DMS153 (cell line): Measurements from ENCODE around the gene CAPN13.

Experiments
- DNase-seq: peaks from one replicate; lab custom pipeline; 2025; lab: John Stamatoyannopoulos, UW

Gene CAPN13

DNA sequence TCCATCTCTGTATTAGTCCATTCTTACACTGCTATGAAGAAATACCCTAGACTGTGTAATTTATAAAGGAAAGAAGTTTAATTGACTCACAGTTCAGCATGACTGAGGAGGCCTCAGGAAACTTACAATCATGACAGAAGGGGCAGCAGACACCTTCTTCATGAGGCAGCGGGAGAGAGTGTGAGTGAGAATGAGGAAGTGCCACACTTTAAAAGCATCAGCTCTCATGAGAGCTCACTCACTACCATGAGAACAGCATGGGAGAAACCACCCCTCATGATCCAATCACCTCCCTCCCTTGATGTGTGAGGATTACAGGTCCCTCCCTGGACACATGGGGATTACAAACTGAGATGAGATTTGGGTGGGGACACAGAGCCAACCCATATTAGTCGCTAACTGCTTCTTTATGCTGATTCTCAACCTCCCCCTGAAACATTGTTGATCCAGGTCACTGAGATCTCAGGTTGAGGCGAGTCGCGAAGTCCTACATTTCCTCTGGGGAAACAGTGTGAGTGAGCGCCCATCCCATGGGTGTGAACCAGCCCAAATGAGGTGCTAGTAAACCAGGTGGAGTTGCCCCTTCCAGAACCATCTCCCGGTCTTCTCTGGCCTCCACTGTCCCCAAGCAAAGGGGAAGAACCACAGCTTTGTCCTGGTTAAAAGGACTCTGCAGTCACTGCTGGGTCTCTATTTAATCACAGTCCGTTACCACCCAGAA lies 123.8 kb downstream of the CAPN13 start:
- DNase-seq: no peak

DNA sequence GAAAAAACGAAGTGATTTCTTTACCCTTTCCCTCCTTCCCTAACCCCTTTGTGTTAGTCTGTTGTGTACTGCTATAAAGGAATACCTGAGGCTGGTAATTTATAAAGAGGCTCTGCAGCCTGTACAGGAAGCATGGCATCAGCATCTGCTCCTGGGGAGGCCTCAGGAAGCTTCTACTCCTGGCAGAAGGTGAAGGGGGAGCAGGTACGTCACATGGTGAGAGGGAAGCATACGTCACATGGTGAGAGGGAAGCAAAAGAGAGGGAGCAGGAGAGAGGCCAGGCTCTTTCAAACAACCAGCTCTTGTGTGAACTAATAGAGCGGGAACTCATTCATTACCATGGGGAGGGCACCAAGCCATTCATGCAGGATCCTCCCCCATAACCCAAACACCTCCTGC lies 126.2 kb downstream of the CAPN13 start:
- DNase-seq: no peak

GRCh38 chr2:30680121-30680520 lies 127.1 kb downstream of the CAPN13 start:
- DNase-seq: no peak

DNA sequence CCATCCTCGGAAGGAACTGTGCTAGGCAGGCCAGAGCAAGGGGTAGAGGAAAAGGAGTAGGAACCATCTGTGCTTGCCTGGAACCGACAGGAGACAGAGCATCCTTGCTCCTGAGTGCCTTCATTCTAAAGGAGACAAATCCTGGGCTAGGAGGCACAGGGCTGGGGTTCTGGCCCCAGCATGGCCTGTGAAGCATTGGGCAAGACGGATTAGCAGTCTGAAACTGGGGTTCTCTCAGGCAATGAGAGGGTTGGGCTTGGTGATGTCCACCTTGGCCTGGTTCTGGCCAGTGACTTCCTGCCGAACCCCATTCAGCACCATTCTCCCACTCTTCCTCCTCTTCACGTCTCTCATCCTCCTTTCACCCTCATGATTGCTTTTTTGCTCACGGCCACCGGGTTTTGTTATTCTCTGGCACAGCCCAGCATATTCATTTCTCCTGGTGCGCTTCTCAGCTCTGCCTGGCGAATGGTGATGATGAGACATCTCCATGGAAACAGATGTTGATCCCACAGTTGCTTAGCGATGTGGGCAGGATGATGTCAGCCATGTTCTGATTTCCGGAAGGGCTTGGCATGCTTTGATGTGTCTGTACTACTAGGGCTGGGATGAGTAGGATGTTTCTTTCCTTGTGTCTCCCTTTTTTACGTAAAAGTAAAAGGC lies 127.7 kb downstream of the CAPN13 start:
- peak; percentile 53 for DNase-seq

DNA sequence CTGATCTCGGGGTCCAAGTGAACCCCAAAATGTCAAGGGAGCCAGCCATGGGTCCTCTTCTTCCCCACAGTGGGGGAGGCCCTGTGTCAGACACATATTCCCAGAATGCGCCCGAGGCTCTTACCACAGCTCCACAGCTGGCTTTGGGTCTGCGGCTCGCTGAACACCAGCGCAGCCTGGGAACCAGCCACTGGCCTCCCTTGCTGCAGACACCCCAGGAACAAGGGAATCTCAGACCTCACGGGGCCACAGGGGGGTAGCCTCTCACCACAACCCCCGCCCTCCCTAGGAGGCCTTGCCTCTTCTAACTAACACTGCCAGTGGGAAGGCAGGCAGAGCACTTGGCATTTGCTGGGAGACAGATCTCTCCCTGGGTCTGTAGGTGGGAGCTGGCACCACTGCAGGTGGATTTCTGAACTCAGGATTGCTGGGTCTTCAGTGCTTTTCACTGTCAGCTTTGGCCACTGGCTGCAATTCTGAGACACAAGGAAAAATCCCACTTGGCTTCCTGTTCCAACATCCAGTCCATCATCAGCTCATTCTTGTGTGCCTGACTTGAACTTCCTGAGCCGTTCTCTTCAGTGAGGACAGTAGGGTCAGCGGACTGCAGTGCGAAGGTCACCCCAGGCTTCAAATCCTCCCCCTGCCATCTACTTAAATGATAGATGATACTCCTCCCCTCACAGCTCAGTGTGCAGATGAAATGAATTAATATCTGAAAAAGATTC lies 128.7 kb downstream of the CAPN13 start:
- DNase-seq: no peak

- DNase-seq: no peak
Measured at GRCh38 chr2:30677861-30678385, 129.3 kb downstream of the CAPN13 start.

DNA sequence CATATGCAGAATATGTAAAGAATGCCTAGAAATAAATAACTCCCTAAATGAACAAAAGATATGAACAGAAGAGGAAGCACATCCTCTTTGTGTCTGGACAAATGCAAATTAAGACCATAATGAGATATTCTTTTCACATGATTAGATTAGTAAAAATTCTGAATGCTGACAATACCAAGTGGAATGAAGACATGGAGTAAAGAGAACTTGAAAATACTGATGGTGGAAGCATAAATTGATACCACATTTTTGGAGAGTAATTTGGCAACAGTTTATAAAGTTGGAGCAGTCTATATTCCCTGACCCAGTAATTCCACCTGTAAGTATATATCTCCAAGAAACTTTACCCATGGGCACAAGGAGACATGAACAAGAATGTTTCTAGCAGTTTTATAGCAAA lies 130.0 kb downstream of the CAPN13 start:
- DNase-seq: no peak

- no peak for DNase-seq
Measured at GRCh38 chr2:30675758-30676157, 131.5 kb downstream of the CAPN13 start.

- no peak for DNase-seq
Measured at GRCh38 chr2:30673127-30673526, 134.1 kb downstream of the CAPN13 start.
